HepG2 (cell line): ENCODE data around the gene CYP4F12. TPM values are rescaled to one million over a fixed set of nuclear protein-coding genes. Genes with fewer than 3 reads are reported as not detected.

Source experiments
- ATAC-seq: fragments of 200-7000 bp; cut with Tn5 transposase; 3 replicates; pipeline ENCODE4 v1.9.1; 2020; ENCODE audit warnings: mild to moderate bottlenecking, moderate library complexity
- BruUV-seq: library from RNA; stranded (reverse); fragments of 400-500 nt; replicated peaks from 2 replicates; lab custom pipeline; 2021; lab: Mats Ljungman, UMichigan
- CTCF ChIA-PET: fragments of 300-600 bp; formaldehyde crosslinking; extraction: SDS; loops from one replicate; lab custom pipeline; 2021; ENCODE audit warnings: low total read pairs, inconsistent platforms, low intra/inter-chr PET ratio; lab: Yijun Ruan, JAX
- POLR2A ChIA-PET: fragments of 350-600 bp; sonication (Branson Sonifier 250); formaldehyde crosslinking; loops from one replicate; lab custom pipeline; 2020; ENCODE audit warnings: antibody characterized with exemption, inconsistent platforms; lab: Yijun Ruan, JAX
- DNase-seq: peaks from one replicate; pipeline ENCODE4 v3.0.0-alpha.2; 2015; ENCODE audit warnings: low spot score
- FAIRE-seq: peaks from 3 replicates; lab custom pipeline; 2011; peaks lifted over from hg19 to GRCh38; lab: Jason Lieb, UNC
- H2AFZ ChIP-seq: one replicate; pipeline ENCODE4 v1.6.1; 2011; ENCODE audit warnings: low read length, inconsistent platforms
- H3K27ac ChIP-seq: fragments of 300-600 bp; 3 replicates; pipeline ENCODE4 v1.8.0; 2011; ENCODE audit warnings: mixed run types, mild to moderate bottlenecking, mixed read lengths, low read length, inconsistent platforms; ENCODE audit not compliant: insufficient read depth; ENCODE audit errors: extremely low read length
- H3K27me3 ChIP-seq, 2 experiments: fragments of 200-600 bp in 1 of 2; 2 replicates in 1 of 2; 3 replicates in 1 of 2; pipeline versions ENCODE4 v1.6.0 to v1.8.0; 2011; ENCODE audit warnings: low read length in 2 of 2, mild to moderate bottlenecking in 2 of 2, moderate library complexity in 2 of 2, inconsistent platforms in 1 of 2; ENCODE audit not compliant: insufficient read depth in 2 of 2, control insufficient read depth in 1 of 2
- H3K36me3 ChIP-seq, 2 experiments: fragments of 200-600 bp in 1 of 2; replicated peaks in 1 of 2; 2 replicates in 1 of 2; 3 replicates in 1 of 2; pipeline versions ENCODE4 v1.5.1 to v1.8.0; 2011; ENCODE audit warnings: low read length in 2 of 2, inconsistent platforms in 1 of 2; ENCODE audit not compliant: insufficient read depth in 2 of 2, control insufficient read depth in 1 of 2
- H3K4me1 ChIP-seq: 2 replicates; pipeline ENCODE4 v1.5.1; 2012; ENCODE audit warnings: low read length, inconsistent platforms; ENCODE audit not compliant: insufficient read depth
- H3K4me2 ChIP-seq: 2 replicates; pipeline ENCODE4 v1.6.0; 2011; ENCODE audit warnings: low read depth, low read length, inconsistent platforms
- H3K4me3 ChIP-seq, 3 experiments: fragments of 200-600 bp in 1 of 3; sonication (generic), shearing (Covaris generic) in 1 of 3; replicated peaks in 1 of 3; 2 replicates each; pipeline ENCODE4 v1.5.1; 2011 to 2016; ENCODE audit warnings: low read length in 3 of 3, inconsistent platforms in 2 of 3, low read depth in 2 of 3, mild to moderate bottlenecking in 2 of 3, control low read depth in 1 of 3, mixed read lengths in 1 of 3; ENCODE audit not compliant: insufficient read depth in 1 of 3
- H3K79me2 ChIP-seq: one replicate; pipeline ENCODE4 v1.6.1; 2011; ENCODE audit warnings: low read length, inconsistent platforms; ENCODE audit not compliant: insufficient read depth
- H3K9ac ChIP-seq: 2 replicates; pipeline ENCODE4 v1.6.0; 2011; ENCODE audit warnings: mild to moderate bottlenecking, low read depth, low read length, inconsistent platforms; ENCODE audit not compliant: insufficient read depth
- H3K9me3 ChIP-seq: 2 replicates; pipeline ENCODE4 v1.5.1; 2012; ENCODE audit warnings: mild to moderate bottlenecking, low read length
- H4K20me1 ChIP-seq: 2 replicates; pipeline ENCODE4 v1.6.0; 2011; ENCODE audit warnings: inconsistent platforms, mild to moderate bottlenecking, low read length, moderate library complexity; ENCODE audit not compliant: insufficient read depth
- BRD4 ChIP-seq: sonication (generic); formaldehyde crosslinking; IDR thresholded peaks from 2 replicates; pipeline ENCODE4 v1.4.0; 2020; ENCODE audit warnings: missing genetic modification reagents
- CREM ChIP-seq, 2 experiments: sonication (generic) in 1 of 2; formaldehyde crosslinking in 1 of 2; IDR thresholded peaks; 2 replicates each; pipeline versions ENCODE4 v1.4.0 to v1.6.1; 2016 to 2020; ENCODE audit warnings: antibody characterized with exemption in 1 of 2, mild to moderate bottlenecking in 1 of 2, missing genetic modification reagents in 1 of 2
- DR1 ChIP-seq: sonication (generic); formaldehyde crosslinking; IDR thresholded peaks from 2 replicates; pipeline ENCODE4 v1.8.0; 2021; ENCODE audit warnings: mild to moderate bottlenecking, missing genetic modification reagents, inconsistent platforms
- ETV5 ChIP-seq: IDR thresholded peaks from 2 replicates; pipeline ENCODE4 v1.6.1; 2018; ENCODE audit warnings: missing biosample characterization, missing genetic modification reagents, inconsistent platforms, borderline replicate concordance
- FOSL1 ChIP-seq: sonication (generic); formaldehyde crosslinking; IDR thresholded peaks from 2 replicates; pipeline ENCODE4 v1.9.0; 2021; ENCODE audit warnings: missing genetic modification reagents, borderline replicate concordance
- MTF2 ChIP-seq: sonication (generic); formaldehyde crosslinking; IDR thresholded peaks from 2 replicates; pipeline ENCODE4 v1.5.0; 2020; ENCODE audit warnings: missing genetic modification reagents, borderline replicate concordance
- NR2F6 ChIP-seq, 2 experiments: IDR thresholded peaks; 2 replicates each; pipeline ENCODE4 v1.6.1; 2016; ENCODE audit warnings: antibody characterized with exemption in 1 of 2, mild to moderate bottlenecking in 1 of 2
- SETDB1 ChIP-seq: sonication (generic); formaldehyde crosslinking; IDR thresholded peaks from 2 replicates; pipeline ENCODE4 v1.5.1; 2020; ENCODE audit warnings: missing genetic modification reagents, mild to moderate bottlenecking, borderline replicate concordance
- U2AF1 ChIP-seq: fragments of 200-400 bp; formaldehyde crosslinking; optimal IDR thresholded peaks from 2 replicates; pipeline ENCODE3; 2017; ENCODE audit warnings: mild to moderate bottlenecking, low read depth, low read length
- ZEB1 ChIP-seq: IDR thresholded peaks from 2 replicates; pipeline ENCODE4 v1.6.1; 2012; ENCODE audit warnings: mild to moderate bottlenecking, low read depth, inconsistent platforms; ENCODE audit not compliant: insufficient replicate concordance
- ZKSCAN1 ChIP-seq: fragments of 150-350 bp; IDR thresholded peaks from 2 replicates; pipeline ENCODE4 v1.6.1; 2014; ENCODE audit warnings: low read length
- ZNF335 ChIP-seq: sonication (generic); formaldehyde crosslinking; IDR thresholded peaks from 2 replicates; pipeline ENCODE4 v1.4.0; 2020; ENCODE audit warnings: missing genetic modification reagents
- ZNF510 ChIP-seq: sonication (generic); formaldehyde crosslinking; IDR thresholded peaks from 2 replicates; pipeline ENCODE4 v1.4.0; 2020; ENCODE audit warnings: low read depth, mild to moderate bottlenecking, missing genetic modification reagents
- WGBS: methylation state at CpG from one replicate; pipeline ENCODE4 v1.1.6; 2017; ENCODE audit warnings: low lambda C conversion rate; 5-methylcytosine and 5-hydroxymethylcytosine counted together
- in situ Hi-C: cut with HindIII; loops from 2 replicates; pipeline ENCODE4 v1.10.0; 2017; ENCODE audit warnings: low pct_unique_long_range_greater_than_20kb; ENCODE audit not compliant: extremely low pct_ligation_motif_present
- intact Hi-C: fragments of 100-400 bp; cut with micrococcal nuclease; formaldehyde crosslinking; loops from one replicate; pipeline ENCODE4 v1.10.0; 2022; ENCODE audit not compliant: unreplicated experiment
- polyA plus RNA-seq, 8 experiments: library from polyadenylated mRNA; depleted of rRNA in 3 of 8; stranded (reverse) in 7 of 8; unstranded in 1 of 8; fragments of >200 nt; fragmentation: Illumina TruSeq in 4 of 8; extraction: Trizol in 4 of 8; gene quantifications; 2 replicates each; pipeline versions ENCODE4 v1.2.1 to v1.2.3, GENCODE V29; 2011 to 2016; ENCODE audit warnings: low read depth in 4 of 8, missing spikeins in 1 of 8, mixed read lengths in 1 of 8; ENCODE audit not compliant: insufficient read depth in 1 of 8
- total RNA-seq, 5 experiments: library from RNA; depleted of rRNA; stranded (reverse); fragments of >200 nt; fragmentation: Illumina TruSeq; extraction: Trizol; gene quantifications; 2 replicates each; pipeline ENCODE4 v1.2.3, GENCODE V29; 2016; ENCODE audit warnings: low read depth in 1 of 5

The CYP4F12 gene
- total and polyA plus RNA-seq, 2 of the 13 experiments (the other 11 are each of a cell fraction or from before 2014, with no cell fraction given), result 29.9 to 30.8 TPM

DNA sequence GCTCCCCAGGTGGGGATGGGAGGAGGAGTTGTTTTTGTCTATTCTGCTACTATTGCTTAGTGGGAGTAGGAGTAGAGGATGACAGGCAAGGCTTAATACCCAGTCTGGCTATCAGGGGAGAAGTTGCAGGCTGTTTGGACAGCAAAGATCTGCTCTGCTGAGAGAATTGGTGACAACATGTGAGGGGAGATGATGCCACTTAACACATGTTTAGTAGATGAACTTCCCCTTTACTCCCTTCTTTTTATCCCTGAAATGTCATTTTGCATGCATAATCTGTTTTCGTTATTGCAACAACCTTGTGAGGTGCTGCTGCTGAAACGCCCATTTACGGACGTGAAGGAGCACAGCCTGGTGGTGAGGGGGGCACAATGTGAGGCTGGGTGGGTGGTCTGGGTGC is 3.0 kb upstream of the CYP4F12 start:
- FAIRE-seq, result no peak
- no peak overlapping the region for H3K27ac ChIP-seq
- intact Hi-C loops (loop anchor here (5.0 kb wide), 1 partner anchor 38 kb away; no protein-coding TSS in a partner anchor), in situ Hi-C loops (no loop called here)
- no peaks in the 10 kb centered on the region for H3K36me3 ChIP-seq
- H3K9ac ChIP-seq, result no peak overlapping the region
- H3K27me3 ChIP-seq, result no peaks in the 10 kb centered on the region
- H3K4me2 ChIP-seq, result no peak overlapping the region
- ChIA-PET POLR2A (no interaction called here), CTCF (no interaction called here)
- 92% methylated on average over 4 of the region's 4 CpGs for WGBS
- H3K4me3 ChIP-seq, result no peak overlapping the region
- BruUV-seq, result no TSS peak
- H3K9me3 ChIP-seq, result no peaks in the 10 kb centered on the region
- H3K79me2 ChIP-seq, result peaks cover 6% of the 10 kb centered on the region
- H3K4me1 ChIP-seq, result peaks cover 29% of the 10 kb centered on the region
- TF ChIP-seq U2AF1 (no peak), CREM (IDR thresholded peaks at IDR 0.05) (no peak), CREM (CRISPR knock-in tag; IDR thresholded peaks at IDR 0.05) (no peak), ZEB1 (no peak), ZNF510 (CRISPR knock-in tag) (no peak), NR2F6 (IDR thresholded peaks at IDR 0.05) (no peak), NR2F6 (CRISPR knock-in tag; IDR thresholded peaks at IDR 0.05) (no peak), SETDB1 (CRISPR knock-in tag) (no peak), FOSL1 (no peak), ETV5 (no peak)
- TF ChIP-seq, all 625 proteins: peak for 0
- Histone ChIP-seq H4K20me1 (no peaks in the 10 kb centered on the region), H2AFZ (no peak overlapping the region)
- ATAC-seq (no peak), DNase-seq (no peak)

DNA sequence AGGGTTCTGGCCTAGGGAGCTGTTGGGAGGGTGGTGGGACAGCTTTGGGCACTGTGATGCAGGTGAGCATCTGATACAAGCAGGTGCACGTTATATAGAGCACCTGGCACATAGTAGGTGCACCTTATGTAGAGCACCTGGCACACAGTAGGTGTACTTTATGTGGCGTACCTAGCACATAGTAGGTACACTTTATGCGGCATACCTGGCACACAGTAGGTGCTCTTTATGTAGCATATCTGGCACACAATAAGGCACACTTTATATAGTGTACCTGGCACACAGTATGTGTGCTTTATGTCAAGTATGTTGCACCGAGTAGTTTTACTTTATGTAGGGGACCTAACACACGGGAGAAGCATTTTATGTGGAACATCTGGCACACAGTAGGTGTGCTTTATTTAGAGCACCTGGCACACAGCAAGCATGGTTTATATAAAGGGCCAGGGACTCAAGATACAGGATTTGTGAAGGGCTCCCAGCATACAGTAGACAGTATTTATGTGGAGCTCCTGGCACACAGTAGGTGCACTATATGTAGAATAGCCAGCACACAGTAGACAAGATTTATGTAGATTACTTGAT is 1.6 kb upstream of the CYP4F12 start:
- 93% methylated on average over 3 of the region's 5 CpGs for WGBS

More for the DNA sequence above, 1.6 kb upstream of the CYP4F12 start:
- H3K27ac ChIP-seq, result no peak overlapping the region
- peaks cover 42% of the 10 kb centered on the region for H3K4me1 ChIP-seq
- H3K4me2 ChIP-seq, result no peak overlapping the region
- no peak overlapping the region for H2AFZ ChIP-seq
- no peaks in the 10 kb centered on the region for H3K9me3 ChIP-seq
- no peaks in the 10 kb centered on the region for H4K20me1 ChIP-seq
- peak; percentile 99 for TF ChIP-seq ZKSCAN1
- TF ChIP-seq MTF2 (CRISPR knock-in tag), result no peak
- TF ChIP-seq ZNF335 (CRISPR knock-in tag), result no peak
- no peak for TF ChIP-seq DR1 (CRISPR knock-in tag)
- no peak for TF ChIP-seq BRD4 (CRISPR knock-in tag)
- in situ Hi-C loops (no loop called here), intact Hi-C loops (loop anchor here (5.0 kb wide), 1 partner anchor 39 kb away; no protein-coding TSS in a partner anchor)
- BruUV-seq, result no TSS peak
- POLR2A ChIA-PET, result interaction anchor here (2.2 to 3.1 kb wide), 2 partner anchors 11 to 30 kb away, joined by 12 to 68 read pairs; partner anchors contain the start of gene CYP4F3
- no peaks in the 10 kb centered on the region for H3K27me3 ChIP-seq
- ATAC-seq (no peak), DNase-seq (no peak), FAIRE-seq (no peak)
- H3K36me3 ChIP-seq, result no peaks in the 10 kb centered on the region
- CTCF ChIA-PET, result no interaction called here
- H3K9ac ChIP-seq, result no peak overlapping the region
- H3K79me2 ChIP-seq, result peaks cover 6% of the 10 kb centered on the region
- H3K4me3 ChIP-seq, result no peak overlapping the region
